ACHN (cell line): ENCODE measurements around the gene PRRT1.
A peak's percentile ranks its signal among the peaks of the same experiment; 100 is the strongest.

ENCODE experiments used
- DNase-seq: peaks from one replicate; pipeline ENCODE4 v3.0.0-alpha.2; 2015
- in situ Hi-C: cut with HindIII; loops from 2 replicates; pipeline ENCODE4 v1.10.0; 2017; ENCODE audit warnings: low sequenced_read_pairs, low pct_ligation_motif_present, low pct_unique_long_range_greater_than_20kb

PRRT1 gene

DNA sequence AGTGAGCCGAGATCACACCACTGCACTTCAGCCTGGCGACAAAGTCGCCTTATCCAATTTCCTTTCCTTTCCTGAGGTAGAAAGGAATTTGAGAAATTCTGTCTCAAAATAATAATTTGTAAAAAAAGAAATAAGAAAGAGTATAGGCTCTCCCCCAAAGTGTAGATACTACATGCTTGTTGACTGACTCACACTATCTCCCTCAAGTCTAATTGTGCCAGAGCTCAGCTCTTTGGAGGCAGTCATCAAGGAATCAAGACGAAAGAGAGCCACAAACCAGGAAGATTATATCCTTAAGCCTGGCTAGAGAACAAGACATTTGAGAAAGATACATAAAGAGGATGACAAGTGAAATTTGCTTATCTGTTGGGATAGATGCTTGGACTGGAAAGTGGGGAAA is 18.0 kb downstream of the PRRT1 start:
- DNase-seq = no peak
- in situ Hi-C loops = no loop called here

DNA sequence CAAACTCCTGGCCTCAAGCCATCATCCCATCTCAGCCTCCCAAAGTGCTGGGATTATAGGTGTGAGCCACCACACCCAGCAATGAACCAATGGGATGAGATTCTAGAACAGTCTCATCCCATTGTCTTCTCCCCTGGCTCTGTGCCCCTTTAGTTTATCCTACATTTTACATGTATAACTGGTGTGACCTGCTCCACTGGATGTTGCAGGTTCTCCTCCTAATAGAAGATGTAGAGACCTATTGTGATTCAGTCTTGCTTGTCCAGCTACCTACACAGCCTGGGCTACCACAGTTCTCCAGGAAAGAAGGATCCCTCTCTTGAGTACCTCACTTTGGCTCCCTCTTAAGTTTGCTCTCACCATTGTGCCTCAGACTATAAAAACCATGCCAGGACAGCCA is 19.6 kb downstream of the PRRT1 start:
- DNase-seq = no peak
- in situ Hi-C loops = no loop called here

DNA sequence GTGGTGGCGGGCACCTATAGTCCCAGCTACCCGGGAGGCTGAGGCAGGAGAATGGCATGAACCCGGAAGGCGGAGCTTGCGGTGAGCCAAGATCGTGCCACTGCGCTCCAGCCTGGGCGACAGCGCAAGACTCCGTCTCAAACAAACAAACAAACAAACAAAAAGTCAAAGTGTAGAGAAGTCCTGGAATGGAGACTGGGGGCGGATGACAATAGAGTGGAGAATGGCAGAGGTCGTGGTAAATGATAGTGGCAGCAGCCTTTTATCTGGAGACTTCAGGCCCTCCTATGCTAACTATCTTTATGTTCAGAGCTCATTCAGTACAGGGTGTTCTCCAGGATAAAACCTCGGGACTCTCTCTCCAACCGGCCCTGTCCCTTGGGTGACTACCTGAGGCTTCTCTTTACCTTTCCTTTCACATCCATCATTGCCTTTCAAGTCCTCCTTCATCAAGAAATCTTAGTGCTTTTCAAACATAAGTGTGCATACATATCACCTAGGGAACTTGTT is 20.2 kb downstream of the PRRT1 start:
- in situ Hi-C loops = no loop called here
- DNase-seq = no peak

DNA sequence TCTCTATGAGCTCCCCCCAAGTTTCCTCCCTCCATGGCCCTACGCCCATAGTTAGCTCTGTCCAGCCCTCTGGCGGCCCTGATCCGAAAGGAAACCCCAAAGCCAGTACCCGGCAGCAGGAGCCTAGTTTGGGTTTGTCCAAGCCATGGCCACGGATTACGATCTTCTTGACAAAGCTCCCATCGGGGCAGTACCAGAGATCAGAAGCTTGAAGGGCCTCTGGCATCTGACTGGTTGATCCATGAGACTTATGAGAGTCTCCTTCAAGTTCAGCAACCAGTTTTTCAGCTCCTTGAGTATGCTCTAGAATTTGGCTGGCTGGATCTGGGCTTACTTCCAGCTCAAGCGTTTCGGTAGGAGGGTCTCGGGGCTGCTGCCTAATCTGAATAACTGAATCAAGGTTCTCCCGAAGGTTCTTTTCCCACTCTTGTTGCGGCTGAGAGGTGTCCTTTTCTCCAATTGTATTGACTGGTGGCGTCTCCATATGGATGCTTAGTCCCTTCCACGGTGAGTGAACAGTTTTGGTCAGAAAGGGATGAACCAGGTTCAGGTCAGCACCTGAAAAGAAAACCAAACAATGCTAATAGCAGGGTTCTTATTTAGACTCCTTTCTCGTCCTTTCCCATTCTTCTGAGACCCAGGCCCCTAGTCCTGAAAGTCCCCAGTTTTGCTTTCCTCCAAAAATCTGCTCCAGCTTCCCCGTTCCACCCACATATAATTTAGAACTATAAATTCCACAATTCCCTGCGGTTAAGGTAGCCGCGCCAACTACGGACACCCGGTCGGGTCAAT is 22.2 kb downstream of the PRRT1 start:
- in situ Hi-C loops = no loop called here
- no peak for DNase-seq

DNA sequence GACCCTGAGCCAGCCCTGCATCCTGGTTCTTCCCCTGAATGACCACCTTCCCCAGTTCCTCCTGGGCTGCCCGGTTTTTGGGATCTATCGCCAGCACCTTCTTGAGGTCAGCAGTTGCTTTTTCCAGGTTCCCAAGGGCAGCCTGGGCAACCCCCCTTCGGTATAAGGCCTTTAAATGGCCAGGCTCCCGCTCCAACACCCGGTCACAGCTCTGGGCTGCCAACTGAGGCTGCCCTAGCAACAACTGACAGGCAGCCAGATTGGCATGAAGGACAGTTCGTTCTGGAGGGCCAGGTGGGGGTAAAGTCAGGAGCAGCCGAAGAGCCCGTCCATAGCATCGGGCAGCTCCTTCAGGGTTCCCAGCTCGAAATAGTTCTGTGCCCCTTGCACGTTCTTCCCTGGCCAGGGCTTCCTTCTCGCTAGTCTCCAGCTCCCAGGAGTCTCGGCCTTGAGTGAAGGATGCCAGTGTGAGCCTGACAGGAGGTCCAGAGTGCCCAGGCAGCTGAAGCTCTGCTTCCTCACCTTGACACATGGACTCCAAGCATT is 22.9 kb downstream of the PRRT1 start:
- no peak for DNase-seq
- in situ Hi-C loops = no loop called here

DNA sequence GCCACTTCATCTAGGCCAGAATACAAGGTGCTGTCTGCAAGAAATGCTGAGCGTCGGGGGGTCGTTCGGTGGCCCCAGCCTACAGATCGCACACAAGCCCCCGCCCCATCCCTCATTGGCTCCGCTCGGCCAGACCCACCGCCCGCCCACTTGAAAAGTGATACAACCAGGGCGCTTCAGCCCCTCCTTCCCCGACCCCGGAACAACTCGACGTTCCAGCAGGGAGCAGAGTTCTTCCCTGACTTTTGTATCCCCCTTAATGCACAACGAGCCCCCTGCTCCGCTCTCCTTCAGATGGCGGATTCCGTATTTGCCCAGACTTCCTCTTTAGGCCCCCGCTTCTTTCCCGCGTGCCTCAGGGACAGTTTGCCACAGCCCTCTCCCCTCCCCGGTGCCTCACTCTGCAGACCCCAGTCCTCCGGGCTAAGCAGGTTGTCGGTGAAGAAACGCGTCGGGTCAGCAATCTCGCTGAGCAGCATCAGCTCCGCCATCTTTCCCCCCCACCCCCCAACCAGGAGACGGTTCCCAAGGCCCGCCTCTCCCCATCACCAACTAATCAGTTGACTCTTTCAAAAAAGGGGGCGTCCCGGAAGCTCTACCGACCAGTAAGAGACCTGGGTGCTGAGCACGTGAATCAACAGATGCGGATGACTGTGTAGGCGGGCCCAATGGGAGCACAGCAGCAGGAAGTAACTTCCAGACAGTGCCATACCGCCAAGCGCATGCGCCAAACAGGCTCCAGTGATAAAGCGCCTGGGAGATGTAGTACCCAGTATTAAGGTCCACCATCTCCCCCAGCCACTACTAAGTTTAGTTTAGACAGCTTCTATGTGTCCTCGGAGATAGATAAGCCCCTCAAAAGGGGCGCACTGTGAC is 23.8 kb downstream of the PRRT1 start, which contains the start of gene ATF6B:
Gene ATF6B, minus strand, starts transcription at position 530 of the 876 bp plus-strand sequence. Its CDS starts 39 bp downstream, at position 491.
- peak; percentile 98 for DNase-seq
- in situ Hi-C loops = no loop called here

DNA sequence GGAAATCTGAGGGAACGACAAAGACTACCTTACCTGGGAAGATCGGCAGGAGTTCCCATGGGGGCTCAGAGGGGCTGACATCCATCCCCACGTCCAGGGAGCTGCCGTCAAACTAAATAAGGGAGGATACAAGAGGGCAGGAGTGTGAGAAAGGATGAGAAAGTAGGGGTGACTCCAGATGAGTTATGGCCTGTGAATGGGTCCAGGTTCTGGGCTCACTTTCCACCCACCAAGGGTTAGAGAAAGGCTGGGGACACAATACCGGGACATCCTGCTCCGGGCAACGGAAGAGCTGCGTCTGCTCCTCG is 24.4 kb downstream of the PRRT1 start:
- in situ Hi-C loops = no loop called here
- DNase-seq = no peak

DNA sequence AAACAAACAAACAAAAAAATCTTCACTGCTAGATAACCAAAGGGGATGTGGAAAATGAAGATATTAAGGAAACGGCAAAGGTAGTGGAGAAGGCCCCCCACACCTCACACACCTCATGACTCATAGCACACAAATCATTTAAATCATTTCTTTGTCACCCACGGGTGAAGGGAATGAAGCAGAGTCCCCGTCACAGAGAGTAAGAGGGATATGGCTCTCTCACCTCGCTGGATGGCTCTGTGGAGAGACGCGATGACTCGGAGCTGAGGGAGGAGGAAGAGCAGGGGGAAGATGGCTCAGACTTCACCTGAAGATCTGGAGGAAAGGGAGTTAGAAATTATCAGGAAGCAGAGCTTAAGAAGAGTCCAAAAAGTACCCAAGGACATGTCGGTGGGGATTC is 24.9 kb downstream of the PRRT1 start:
- DNase-seq = no peak
- in situ Hi-C loops = no loop called here

DNA sequence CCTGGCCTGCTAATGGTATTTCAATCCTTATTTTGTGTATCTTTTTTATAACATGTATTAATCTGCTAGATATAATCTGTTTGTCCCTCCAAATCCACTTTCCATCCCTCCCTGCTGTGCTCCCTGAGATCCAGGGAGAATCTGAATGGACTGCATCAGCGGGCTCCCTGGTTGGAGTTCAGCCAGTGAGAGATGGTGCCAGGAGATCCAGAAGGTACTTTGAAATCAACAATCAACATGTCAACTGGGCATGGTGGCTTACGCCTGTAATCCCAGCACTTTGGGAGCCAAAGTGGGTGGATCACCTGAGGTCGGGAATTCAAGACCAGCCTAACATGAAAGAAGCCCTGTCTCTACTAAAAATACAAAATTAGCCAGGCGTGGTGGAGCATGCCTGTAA is 28.1 kb downstream of the PRRT1 start:
- in situ Hi-C loops = no loop called here
- no peak for DNase-seq

DNA sequence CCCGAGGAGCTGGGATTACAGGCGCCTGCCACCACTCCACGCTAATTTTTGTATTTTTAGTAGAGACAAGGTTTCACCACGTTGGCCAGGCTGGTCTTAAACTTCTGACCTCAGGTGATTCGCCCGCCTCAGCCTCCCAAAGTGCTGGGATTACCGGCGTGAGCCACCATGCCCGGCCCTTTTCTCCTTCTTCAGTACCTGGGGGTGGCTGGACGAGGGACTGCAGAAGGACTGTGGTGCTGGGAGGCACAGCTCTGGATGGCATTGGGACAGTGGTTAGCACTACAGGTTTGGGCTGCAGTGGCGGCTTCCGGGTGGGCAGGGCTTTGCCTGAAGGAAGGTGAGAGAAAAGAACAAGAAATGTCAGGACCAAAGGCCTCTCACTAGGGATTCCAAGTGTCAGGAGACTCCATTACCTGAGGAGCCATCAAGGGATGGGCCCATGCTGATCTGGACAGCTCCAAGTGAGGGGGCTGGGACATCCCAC is 31.1 kb downstream of the PRRT1 start:
- no peak for DNase-seq
- in situ Hi-C loops = no loop called here

DNA sequence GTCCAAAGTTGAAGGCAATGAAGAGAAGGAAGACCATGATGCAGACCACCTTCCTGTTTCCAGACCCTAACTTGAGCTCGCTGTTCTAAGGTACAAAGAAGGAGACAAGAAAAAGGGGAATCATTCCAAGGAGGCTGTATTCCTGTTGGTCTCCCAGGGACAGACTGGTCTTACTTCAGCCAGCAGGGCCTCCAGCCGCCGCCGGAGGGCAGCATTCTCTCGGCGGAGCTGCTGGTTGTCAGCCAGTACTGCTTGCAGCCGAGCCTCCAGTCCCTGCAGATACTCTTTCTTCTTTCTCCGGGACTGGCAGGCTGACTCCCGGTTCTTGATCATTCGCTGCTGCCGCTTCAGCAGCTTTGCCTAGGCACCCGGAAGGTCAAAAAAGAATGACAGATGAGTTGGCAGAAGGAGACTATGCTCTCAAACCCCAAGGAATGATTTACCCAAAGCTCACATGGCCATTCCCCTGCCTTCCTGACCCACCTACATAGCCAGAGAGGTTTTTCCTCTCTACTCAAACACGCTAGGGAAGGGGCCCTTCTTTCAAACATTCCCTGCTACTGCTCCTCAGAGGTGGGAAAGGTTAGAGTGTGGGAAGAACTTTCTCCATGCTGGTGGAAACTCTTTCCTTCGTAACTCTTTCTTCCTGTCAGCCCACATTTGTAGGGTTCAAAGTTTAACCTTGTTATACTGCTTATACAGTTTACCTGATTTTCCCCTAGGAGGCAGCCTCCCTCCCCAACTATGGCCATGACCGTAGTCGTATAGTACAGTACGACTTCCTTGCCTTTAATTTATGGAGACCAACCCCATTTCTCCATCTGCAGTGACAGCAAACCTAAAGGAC is 32.7 kb downstream of the PRRT1 start:
- DNase-seq = peak; percentile 82
- in situ Hi-C loops = no loop called here

DNA sequence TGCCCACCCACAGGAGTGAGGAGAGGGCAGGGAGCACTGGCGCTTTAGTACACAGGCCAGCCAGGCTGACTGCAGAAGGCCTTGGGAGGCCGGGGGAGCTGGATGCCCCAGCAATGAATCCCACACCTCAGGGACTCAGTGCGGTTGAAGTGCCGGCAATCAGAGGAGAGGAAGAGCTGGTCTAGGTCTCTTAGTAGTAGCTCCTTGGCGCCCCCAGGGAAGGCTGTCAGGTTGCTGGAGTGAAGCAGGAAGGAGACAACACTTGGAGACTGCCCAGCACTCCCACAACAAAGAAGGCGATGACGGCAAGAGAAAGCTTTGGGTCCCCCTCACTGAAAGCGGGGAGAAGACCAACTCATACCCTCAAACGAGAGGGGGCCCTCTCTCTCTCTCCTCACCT is 34.3 kb downstream of the PRRT1 start:
- in situ Hi-C loops = no loop called here
- DNase-seq = no peak

DNA sequence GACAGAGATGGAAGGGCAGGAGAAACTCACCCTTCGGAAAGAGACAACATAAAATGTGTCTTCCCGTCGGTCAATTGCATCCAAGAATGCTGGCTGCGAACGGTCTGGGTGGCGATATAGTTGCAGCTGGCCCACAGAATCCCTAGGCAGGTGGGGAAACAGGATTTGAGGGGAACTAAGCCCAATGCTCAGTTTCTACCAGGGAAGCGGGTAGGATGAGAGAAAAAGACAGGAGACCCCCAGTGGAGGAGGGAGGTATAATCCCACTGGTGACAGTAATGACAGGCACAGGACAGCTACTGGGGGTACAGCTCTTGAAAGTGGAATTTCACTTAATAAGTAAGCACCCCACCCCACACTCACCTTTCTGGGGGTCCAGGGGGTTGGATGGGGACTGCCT is 35.1 kb downstream of the PRRT1 start:
- in situ Hi-C loops = no loop called here
- no peak for DNase-seq

DNA sequence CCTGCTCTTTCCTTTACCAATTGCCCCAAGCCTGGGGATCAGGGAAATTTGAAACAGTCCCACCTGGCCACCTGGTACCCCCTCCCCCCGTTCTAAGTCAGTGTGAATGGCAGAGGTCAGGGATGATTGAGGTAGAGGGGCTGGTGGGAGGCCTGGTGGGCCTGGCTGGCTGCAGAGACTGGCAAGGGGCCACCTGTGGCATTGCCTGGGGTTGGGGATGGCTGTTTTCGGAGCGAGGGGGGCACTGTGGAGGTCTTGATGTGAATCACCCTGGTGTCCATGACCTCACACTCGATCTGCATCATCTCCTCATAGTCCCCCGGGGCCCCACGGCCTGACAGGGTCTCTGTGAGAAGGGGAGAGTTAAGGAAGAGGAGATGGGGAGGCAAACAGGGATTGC is 36.1 kb downstream of the PRRT1 start:
- in situ Hi-C loops = no loop called here
- no peak for DNase-seq

DNA sequence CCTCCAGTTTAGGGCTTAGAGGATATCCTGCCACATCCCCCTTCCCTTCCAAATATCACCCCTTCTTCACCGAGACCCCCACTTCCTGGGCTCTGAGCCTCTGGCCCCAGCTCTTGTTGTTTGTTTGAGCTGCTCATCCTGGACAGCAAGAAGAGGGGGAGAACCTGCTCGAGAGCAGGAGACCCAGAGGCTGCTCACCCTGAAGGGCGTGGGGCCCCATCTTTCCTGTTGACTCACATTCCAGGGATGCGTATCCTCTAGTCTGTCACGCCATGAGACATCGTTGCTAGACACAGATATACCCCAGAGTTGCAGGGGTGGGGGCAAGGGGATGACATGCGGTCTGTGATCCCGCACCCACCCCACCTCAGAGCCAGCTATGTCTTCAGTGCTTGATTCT is 36.9 kb downstream of the PRRT1 start:
- in situ Hi-C loops = no loop called here
- no peak for DNase-seq

DNA sequence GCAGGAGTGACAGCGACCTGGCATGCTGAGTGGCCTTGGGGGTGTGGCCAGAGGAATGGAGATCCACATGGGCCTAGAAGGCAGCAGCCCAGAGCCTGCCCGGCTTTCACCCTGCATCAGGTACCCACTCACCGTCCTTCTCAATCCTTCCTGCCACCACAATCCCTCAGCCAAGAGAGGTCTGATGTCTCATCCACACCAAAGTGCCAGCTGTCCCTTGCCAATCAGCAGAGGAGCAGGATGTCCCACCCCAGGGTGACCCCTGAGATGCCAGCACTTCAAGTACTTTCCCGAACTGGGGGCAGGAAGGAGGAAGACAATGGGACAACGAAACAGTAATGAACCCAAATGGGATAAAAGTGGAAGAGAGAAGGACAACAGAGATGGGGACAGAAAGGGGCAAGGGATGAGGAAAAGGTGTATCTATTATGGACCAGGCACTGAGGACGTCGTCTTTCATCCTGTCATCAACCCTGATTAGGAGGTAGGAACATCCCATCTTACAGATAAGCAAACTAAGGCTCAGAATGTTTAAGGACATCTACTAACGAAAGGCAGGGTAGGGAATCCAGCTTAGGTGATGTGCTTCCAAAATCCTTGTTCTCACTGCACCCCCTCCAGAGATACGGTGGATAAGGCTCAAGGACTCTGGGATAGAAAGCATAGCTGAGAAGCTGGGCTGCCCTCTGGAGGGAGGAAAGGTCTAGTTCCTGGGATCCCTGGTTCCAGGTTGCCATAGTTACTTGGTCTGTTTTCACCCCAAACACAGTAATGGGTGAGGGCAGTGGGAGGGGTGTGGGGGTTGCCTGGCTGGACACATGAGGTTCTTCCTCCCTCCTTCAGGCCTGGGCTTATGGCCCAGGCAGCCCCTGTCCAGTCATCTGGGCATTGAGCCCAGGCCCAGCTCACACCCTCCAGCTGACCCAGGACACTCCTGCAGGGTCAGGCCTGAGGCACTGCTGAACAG is 38.1 kb downstream of the PRRT1 start:
- in situ Hi-C loops = no loop called here
- DNase-seq = peak; percentile 77

DNA sequence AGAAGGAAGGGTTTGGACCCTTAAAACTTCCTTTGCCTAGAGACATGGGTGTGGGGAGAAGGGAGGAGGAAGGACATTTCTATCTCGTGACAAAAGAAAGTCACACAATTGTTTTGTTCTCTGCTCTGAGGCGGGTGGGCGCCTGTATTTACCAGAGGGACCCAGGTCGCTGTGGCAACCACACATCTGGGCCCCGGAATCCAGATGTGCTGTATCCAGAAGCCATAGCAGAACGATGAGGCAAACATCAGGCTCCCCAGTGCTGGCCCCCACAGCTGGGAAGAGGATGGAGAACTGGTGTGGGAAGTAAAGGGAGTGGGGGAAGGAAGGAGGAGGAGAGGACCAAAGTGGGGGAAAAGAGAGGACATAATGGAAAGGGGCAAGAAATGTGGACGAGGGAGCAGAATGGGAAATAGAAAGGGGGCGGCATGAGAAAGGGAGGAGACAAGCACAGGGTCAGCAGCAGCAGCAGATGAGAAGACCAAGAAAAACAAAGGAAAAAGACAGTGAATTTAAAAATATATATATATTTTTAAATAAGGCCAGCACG is 39.2 kb downstream of the PRRT1 start:
- in situ Hi-C loops = no loop called here
- DNase-seq = no peak
